Heart left ventricle (tissue), 13 donors: ENCODE data around the gene FXYD7.

ENCODE experiments used
- CTCF ChIP-seq, 12 donors: fragments of 200-600 bp; sonication (generic) in 4 of 12; IDR thresholded peaks; one replicate each; pipeline versions ENCODE4 v1.5.0 to v1.8.0; 2018 to 2022; ENCODE audit warnings: antibody characterized with exemption in 12 of 12, mild to moderate bottlenecking in 5 of 12
- POLR2A ChIP-seq, 2 donors: fragments of 450-650 bp; IDR thresholded peaks; one replicate each; pipeline ENCODE4 v1.6.1; 2017; ENCODE audit warnings: antibody characterized with exemption in 2 of 2, mild to moderate bottlenecking in 2 of 2, moderate library complexity in 2 of 2
- donor health status: ischemic (EF 13 %, LVEDD 7.1; RV severe dilation, severe dysfunction).
- donor health status: DM: no; HTN: yes; CAD: no.
- donor health status: DM: no; HTN: no; CAD: no.
- donor health status: ischemic (EF 25% LVEDD 6.9; RV normal size, moderate dysfunction).
- donor health status: ischemic (EF 25% LVEDD 5.7; RV mildly dilated, moderate dysfunction).
- donor health status: ischemic (EF 35%, LVEDD 5.7; RV mildly dilated, moderate dysfunction).
- donor health status: nonischemic (EF 11% LVEDD 7.7; RV severe dilation, severe dysfunction).
- donor health status: DM: yes; HTN: yes; CAD: no.
- donor health status: PGD.
- donor health status: ischemic (EF 29% LVEDD 5.4; RV normal size, mild dysfunction).
- donor health status: nonischemic (EF 23%, LVEDD 6.1; RV moderate dilation, normal function).

GRCh38 chr19:35157431-35157830 lies 14.4 kb downstream of the FXYD7 start:
- TF ChIP-seq CTCF (IDR thresholded peaks at IDR 0.05) (no peak), POLR2A (IDR thresholded peaks at IDR 0.05) (no peak)
